Measurements from ENCODE around the gene NOLC1.

NOLC1 gene

GRCh38 chr10:102157224-102157623 is 5.0 kb downstream of the NOLC1 start:
- no peak for DNase-seq

- no peak for DNase-seq
Observed at GRCh38 chr10:102159051-102159597, 6.9 kb downstream of the NOLC1 start.

GRCh38 chr10:102159831-102160230 is 7.6 kb downstream of the NOLC1 start:
- no peak for DNase-seq

GRCh38 chr10:102163342-102163989 is 11.3 kb downstream of the NOLC1 start:
- no peak for DNase-seq

- no peak for DNase-seq
Observed at GRCh38 chr10:102167861-102168260, 15.7 kb downstream of the NOLC1 start.

- DNase-seq: no peak
Observed at GRCh38 chr10:102170602-102171001, 18.4 kb downstream of the NOLC1 start.

GRCh38 chr10:102172288-102172687 is 20.1 kb downstream of the NOLC1 start:
- DNase-seq: no peak

GRCh38 chr10:102175415-102175814 is 23.2 kb downstream of the NOLC1 start:
- no peak for DNase-seq

GRCh38 chr10:102184606-102185005 is 32.4 kb downstream of the NOLC1 start:
- no peak for DNase-seq

GRCh38 chr10:102185272-102185671 is 33.1 kb downstream of the NOLC1 start:
- DNase-seq: no peak

GRCh38 chr10:102185811-102186527 is 33.8 kb downstream of the NOLC1 start:
- DNase-seq: no peak

GRCh38 chr10:102188298-102188940 is 36.2 kb downstream of the NOLC1 start:
- DNase-seq: no peak

- peak; percentile 69 for DNase-seq
Observed at GRCh38 chr10:102188941-102189898, 37.0 kb downstream of the NOLC1 start.

- no peak for DNase-seq
Observed at GRCh38 chr10:102191956-102192355, 39.8 kb downstream of the NOLC1 start.

GRCh38 chr10:102195296-102195870 is 43.2 kb downstream of the NOLC1 start:
- no peak for DNase-seq

- DNase-seq: no peak
Observed at GRCh38 chr10:102196893-102197292, 44.7 kb downstream of the NOLC1 start.

GRCh38 chr10:102198027-102198426 is 45.8 kb downstream of the NOLC1 start:
- no peak for DNase-seq

GRCh38 chr10:102200751-102201640 is 48.8 kb downstream of the NOLC1 start:
- no peak for DNase-seq

GRCh38 chr10:102202386-102202785 is 50.2 kb downstream of the NOLC1 start:
- no peak for DNase-seq

- no peak for DNase-seq
Observed at GRCh38 chr10:102208311-102209035, 56.3 kb downstream of the NOLC1 start.

All from activated CD4-positive, alpha-beta T cell treated with anti-CD3 and anti-CD28 coated beads, Interleukin-2, Interleukin-6, amounts not matched to agents 100 ng/mL and 50 ng/mL, durations not matched to agents 16 hours and 8 hours (primary cell).